GM12892 (cell line): ENCODE measurements around the gene XYLT1.
"Not testable (repeated sequence)": the region's sequence is repeated elsewhere in the genome, so short reads cannot be mapped to it uniquely, and the experiment has no call there.

Experiments
- POLR2A ChIP-seq: IDR thresholded peaks from 2 replicates; pipeline ENCODE4 v1.6.1; 2011; ENCODE audit warnings: low read depth, low read length, control low read depth
- POLR2AphosphoS5 ChIP-seq: IDR thresholded peaks from 2 replicates; pipeline ENCODE4 v1.6.1; 2011; ENCODE audit warnings: low read depth, low read length, control low read depth
- TAF1 ChIP-seq: IDR thresholded peaks from 2 replicates; pipeline ENCODE4 v1.6.1; 2011; ENCODE audit warnings: low read depth, mild to moderate bottlenecking, control low read depth, low read length, borderline replicate concordance

DNA sequence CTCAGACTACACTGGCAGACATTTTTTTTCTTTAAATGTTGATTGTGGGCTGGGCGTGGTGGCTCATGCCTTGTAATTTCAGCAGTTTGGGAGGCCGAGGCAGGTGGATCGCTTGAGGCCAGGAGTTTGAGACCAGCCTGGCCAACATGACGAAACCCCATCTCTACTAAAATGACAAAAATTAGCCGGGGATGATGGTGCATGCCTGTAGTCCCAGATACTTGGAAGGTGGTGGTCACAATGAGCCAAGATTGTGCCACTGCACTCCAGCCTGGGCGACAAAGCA lies 6.4 kb upstream of the XYLT1 start:
- TF ChIP-seq POLR2A, TAF1, POLR2AphosphoS5: not testable (repeated sequence)
